Stimulated activated CD4-positive, alpha-beta T cell treated with anti-CD3 and anti-CD28 coated beads, TNF-alpha, amount 100 ng/mL, for 1 hour (primary cell): ENCODE data around the gene AKAP4.

Source experiments
- DNase-seq, 3 donors: peaks; one replicate each; pipeline ENCODE4 v3.0.0-alpha.2; 2020; ENCODE audit warnings: low read depth in 3 of 3, low spot score in 1 of 3

Gene AKAP4

GRCh38 chrX:50200907-50201306 is at the start of gene AKAP4:
TSS of gene AKAP4 (minus strand) at chrX:50201007. CDS start at chrX:50200889, 118 bp downstream.
- no peak for DNase-seq

- no peak for DNase-seq
Measured at GRCh38 chrX:50211510-50211909, 10.7 kb upstream of the AKAP4 start.

GRCh38 chrX:50206753-50207152 is 5.9 kb upstream of the AKAP4 start:
- DNase-seq: no peak

GRCh38 chrX:50204364-50204899 is 3.6 kb upstream of the AKAP4 start, which contains the start of gene CCNB3:
TSS of gene CCNB3 (plus strand) at chrX:50204765. CDS start at chrX:50285164, 80,399 bp downstream.
- DNase-seq: peak; percentile 19 to 50 (median 40)

- no peak for DNase-seq
Measured at GRCh38 chrX:50202539-50202938, 1.7 kb upstream of the AKAP4 start.

- no peak for DNase-seq
Measured at GRCh38 chrX:50198348-50198747, 2.5 kb downstream of the AKAP4 start.

- no peak for DNase-seq
Measured at GRCh38 chrX:50188859-50189600, 11.8 kb downstream of the AKAP4 start.

- DNase-seq: no peak
Measured at GRCh38 chrX:50183891-50184290, 16.9 kb downstream of the AKAP4 start.

- no peak for DNase-seq
Measured at GRCh38 chrX:50180073-50180940, 20.5 kb downstream of the AKAP4 start.

- DNase-seq: no peak
Measured at GRCh38 chrX:50169717-50170116, 31.1 kb downstream of the AKAP4 start.

- DNase-seq: no peak
Measured at GRCh38 chrX:50168241-50168687, 32.5 kb downstream of the AKAP4 start.

GRCh38 chrX:50167366-50167765 is 33.4 kb downstream of the AKAP4 start:
- no peak for DNase-seq

- no peak for DNase-seq
Measured at GRCh38 chrX:50165727-50166126, 35.1 kb downstream of the AKAP4 start.

- no peak for DNase-seq
Measured at GRCh38 chrX:50161127-50161526, 39.7 kb downstream of the AKAP4 start.

GRCh38 chrX:50158593-50158992 is 42.2 kb downstream of the AKAP4 start:
- no peak for DNase-seq

- DNase-seq: no peak
Measured at GRCh38 chrX:50157545-50158135, 43.2 kb downstream of the AKAP4 start.

- DNase-seq: no peak
Measured at GRCh38 chrX:50154429-50154828, 46.4 kb downstream of the AKAP4 start.

GRCh38 chrX:50152456-50152855 is 48.4 kb downstream of the AKAP4 start:
- no peak for DNase-seq

GRCh38 chrX:50147972-50148371 is 52.8 kb downstream of the AKAP4 start:
- DNase-seq: no peak
